Natural killer cell (primary cell): Measurements from ENCODE around the gene ELK4. TPM values are rescaled to one million over a fixed set of nuclear protein-coding genes. Genes with fewer than 3 reads are reported as not detected.

Experiments
- ATAC-seq, 3 donors: fragments of 150-1000 bp in 2 of 3; fragments of 200-7000 bp in 1 of 3; cut with Tn5 transposase; 1 replicate in 1 of 3; 2 replicates in 2 of 3; pipeline ENCODE4 v1.10.0; 2021; ENCODE audit warnings: mild to moderate bottlenecking in 2 of 3, moderate library complexity in 2 of 3
- DNase-seq, 2 donors: peaks; one replicate each; pipeline versions ENCODE4 v3.0.0 to v3.0.0-alpha.2; 2013 to 2021; ENCODE audit warnings: mixed read lengths in 1 of 2
- H3K27ac ChIP-seq: one replicate; pipeline ENCODE4 v1.5.1; 2013; ENCODE audit warnings: mild to moderate bottlenecking, low read length
- H3K27me3 ChIP-seq: one replicate; pipeline ENCODE4 v1.6.1; 2013; ENCODE audit warnings: low read length; ENCODE audit not compliant: control insufficient read depth, insufficient read depth
- H3K36me3 ChIP-seq: one replicate; pipeline ENCODE4 v1.6.1; 2013; ENCODE audit warnings: low read length; ENCODE audit not compliant: control insufficient read depth, insufficient read depth
- H3K4me1 ChIP-seq: one replicate; pipeline ENCODE4 v1.6.1; 2013; ENCODE audit warnings: low read length; ENCODE audit not compliant: control insufficient read depth, insufficient read depth
- H3K4me3 ChIP-seq: one replicate; pipeline ENCODE4 v1.5.1; 2013; ENCODE audit warnings: low read length
- H3K9me3 ChIP-seq: one replicate; pipeline ENCODE4 v1.6.1; 2013; ENCODE audit warnings: low read length; ENCODE audit not compliant: control insufficient read depth, insufficient read depth
- H3K27ac Mint-ChIP-seq, 2 donors: one replicate each; pipeline ENCODE4 v1.8.0; 2022; ENCODE audit warnings: mild to moderate bottlenecking in 2 of 2, mixed read lengths in 2 of 2, moderate library complexity in 1 of 2
- H3K27me3 Mint-ChIP-seq, 2 donors: one replicate each; pipeline ENCODE4 v1.8.0; 2022; ENCODE audit warnings: low read depth in 2 of 2, mixed read lengths in 2 of 2
- H3K36me3 Mint-ChIP-seq: one replicate; pipeline ENCODE4 v1.8.0; 2022; ENCODE audit warnings: mixed read lengths
- H3K4me1 Mint-ChIP-seq, 2 donors: one replicate each; pipeline ENCODE4 v1.8.0; 2022; ENCODE audit warnings: mixed read lengths in 2 of 2
- H3K4me3 Mint-ChIP-seq: one replicate; pipeline ENCODE4 v1.8.0; 2022; ENCODE audit warnings: mild to moderate bottlenecking, moderate library complexity, mixed read lengths
- H3K9me3 Mint-ChIP-seq, 2 donors: one replicate each; pipeline ENCODE4 v1.8.0; 2022; ENCODE audit warnings: mixed read lengths in 2 of 2
- CTCF ChIP-seq: fragments of 200-600 bp; IDR thresholded peaks from one replicate; pipeline ENCODE4 v1.8.0; 2022; ENCODE audit warnings: antibody characterized with exemption
- WGBS: methylation state at CpG from one replicate; pipeline ENCODE4 v1.1.7; 2013; ENCODE audit warnings: missing lambda C conversion rate; ENCODE audit not compliant: insufficient coverage; 5-methylcytosine and 5-hydroxymethylcytosine counted together
- intact Hi-C: fragments of 100-400 bp; cut with micrococcal nuclease; formaldehyde crosslinking; loops from one replicate; pipeline ENCODE4 v1.14.2; 2022
- total RNA-seq, 4 donors: library from RNA; stranded (reverse); fragments of 120-200 nt in 1 of 4; gene quantifications; one replicate each; pipeline versions ENCODE4 v1.2.3 to v1.2.4, GENCODE V29; 2013 to 2022

Gene ELK4
- total RNA-seq, 3 donors from 2014 or later (not counting 1 experiment from before 2014, with no cell fraction given): 107 to 155 (median 139) TPM

- H3K27me3 ChIP-seq: no peaks in the 10 kb centered on the region
- ATAC-seq: no peak
- Mint-ChIP-seq H3K9me3 (no peaks in the 10 kb centered on the region), H3K27me3 (peaks cover 0 to 2% of the 10 kb centered on the region in 2 donors), H3K4me3 (no peak overlapping the region), H3K4me1 (peaks cover 0 to 4% of the 10 kb centered on the region in 2 donors), H3K27ac (no peak overlapping the region), H3K36me3 (no peaks in the 10 kb centered on the region)
- intact Hi-C loops: loop anchor here (10.0 kb wide), 1 partner anchor 306 kb away; the partner anchor contains the start of gene KLHDC8A
- TF ChIP-seq CTCF: no peak
- no peak overlapping the region for H3K4me3 ChIP-seq
- H3K4me1 ChIP-seq: peaks cover 11% of the 10 kb centered on the region
- no peak overlapping the region for H3K27ac ChIP-seq
- no peaks in the 10 kb centered on the region for H3K9me3 ChIP-seq
- no peak for DNase-seq
- WGBS: 71% methylated on average over 8 of the region's 8 CpGs
- no peaks in the 10 kb centered on the region for H3K36me3 ChIP-seq
Observed at GRCh38 chr1:205660361-205660760, 28.6 kb upstream of the ELK4 start.

GRCh38 chr1:205658943-205659581 is 27.3 kb upstream of the ELK4 start:
- H3K4me1 Mint-ChIP-seq: peaks cover 0 to 4% of the 10 kb centered on the region in 2 donors
- no peak overlapping the region for H3K27ac Mint-ChIP-seq
- H3K9me3 Mint-ChIP-seq: no peaks in the 10 kb centered on the region
- Histone ChIP-seq H3K36me3 (no peaks in the 10 kb centered on the region), H3K4me3 (no peak overlapping the region), H3K4me1 (no peaks in the 10 kb centered on the region), H3K9me3 (no peaks in the 10 kb centered on the region), H3K27me3 (no peaks in the 10 kb centered on the region), H3K27ac (no peak overlapping the region)
- peak; percentile 70 for TF ChIP-seq CTCF
- peak; percentile 86 to 97 (median 92) for ATAC-seq
- peak; percentile 62 to 84 for DNase-seq
- peaks cover 0 to 2% of the 10 kb centered on the region in 2 donors for H3K27me3 Mint-ChIP-seq
- no peak overlapping the region for H3K4me3 Mint-ChIP-seq
- WGBS: 56% methylated on average over 20 of the region's 20 CpGs
- intact Hi-C loops: loop anchor here (1.0 kb wide), 2 partner anchors 52 to 318 kb away; no protein-coding TSS in a partner anchor
- H3K36me3 Mint-ChIP-seq: no peaks in the 10 kb centered on the region

GRCh38 chr1:205656236-205656635 is 24.4 kb upstream of the ELK4 start:
- TF ChIP-seq CTCF: no peak

GRCh38 chr1:205652984-205653383 is 21.2 kb upstream of the ELK4 start:
- no peaks in the 10 kb centered on the region for H3K36me3 ChIP-seq
- H3K4me1 ChIP-seq: no peaks in the 10 kb centered on the region
- no peak overlapping the region for H3K27ac ChIP-seq
- DNase-seq (no peak), ATAC-seq (no peak)
- Mint-ChIP-seq H3K27ac (no peak overlapping the region), H3K9me3 (no peaks in the 10 kb centered on the region), H3K4me3 (no peak overlapping the region), H3K27me3 (no peaks in the 10 kb centered on the region), H3K36me3 (no peaks in the 10 kb centered on the region), H3K4me1 (no peaks in the 10 kb centered on the region)
- TF ChIP-seq CTCF: no peak
- H3K4me3 ChIP-seq: no peak overlapping the region
- no peaks in the 10 kb centered on the region for H3K9me3 ChIP-seq
- intact Hi-C loops: no loop called here
- no peaks in the 10 kb centered on the region for H3K27me3 ChIP-seq
- WGBS: 89% methylated on average over 6 of the region's 11 CpGs

More at GRCh38 chr1:205656236-205656635, 24.4 kb upstream of the ELK4 start:
- H3K27ac Mint-ChIP-seq: no peak overlapping the region
- ATAC-seq (no peak), DNase-seq (no peak)
- Histone ChIP-seq H3K4me3 (no peak overlapping the region), H3K4me1 (no peaks in the 10 kb centered on the region), H3K36me3 (no peaks in the 10 kb centered on the region), H3K27me3 (no peaks in the 10 kb centered on the region), H3K9me3 (no peaks in the 10 kb centered on the region), H3K27ac (no peak overlapping the region)
- peaks cover 0 to 4% of the 10 kb centered on the region in 2 donors for H3K4me1 Mint-ChIP-seq
- 82% methylated on average over 2 of the region's 2 CpGs for WGBS
- no peaks in the 10 kb centered on the region for H3K9me3 Mint-ChIP-seq
- peaks cover 0 to 2% of the 10 kb centered on the region in 2 donors for H3K27me3 Mint-ChIP-seq
- no peak overlapping the region for H3K4me3 Mint-ChIP-seq
- H3K36me3 Mint-ChIP-seq: no peaks in the 10 kb centered on the region
- intact Hi-C loops: no loop called here
